ENCODE measurements around the gene FAM83C. TPM values are rescaled to one million over a fixed set of nuclear protein-coding genes. Genes with fewer than 3 reads are reported as not detected.

Gene FAM83C
- total RNA-seq, 1 experiment from 2014 or later, result not detected

- TF ChIP-seq, protein P1, sequence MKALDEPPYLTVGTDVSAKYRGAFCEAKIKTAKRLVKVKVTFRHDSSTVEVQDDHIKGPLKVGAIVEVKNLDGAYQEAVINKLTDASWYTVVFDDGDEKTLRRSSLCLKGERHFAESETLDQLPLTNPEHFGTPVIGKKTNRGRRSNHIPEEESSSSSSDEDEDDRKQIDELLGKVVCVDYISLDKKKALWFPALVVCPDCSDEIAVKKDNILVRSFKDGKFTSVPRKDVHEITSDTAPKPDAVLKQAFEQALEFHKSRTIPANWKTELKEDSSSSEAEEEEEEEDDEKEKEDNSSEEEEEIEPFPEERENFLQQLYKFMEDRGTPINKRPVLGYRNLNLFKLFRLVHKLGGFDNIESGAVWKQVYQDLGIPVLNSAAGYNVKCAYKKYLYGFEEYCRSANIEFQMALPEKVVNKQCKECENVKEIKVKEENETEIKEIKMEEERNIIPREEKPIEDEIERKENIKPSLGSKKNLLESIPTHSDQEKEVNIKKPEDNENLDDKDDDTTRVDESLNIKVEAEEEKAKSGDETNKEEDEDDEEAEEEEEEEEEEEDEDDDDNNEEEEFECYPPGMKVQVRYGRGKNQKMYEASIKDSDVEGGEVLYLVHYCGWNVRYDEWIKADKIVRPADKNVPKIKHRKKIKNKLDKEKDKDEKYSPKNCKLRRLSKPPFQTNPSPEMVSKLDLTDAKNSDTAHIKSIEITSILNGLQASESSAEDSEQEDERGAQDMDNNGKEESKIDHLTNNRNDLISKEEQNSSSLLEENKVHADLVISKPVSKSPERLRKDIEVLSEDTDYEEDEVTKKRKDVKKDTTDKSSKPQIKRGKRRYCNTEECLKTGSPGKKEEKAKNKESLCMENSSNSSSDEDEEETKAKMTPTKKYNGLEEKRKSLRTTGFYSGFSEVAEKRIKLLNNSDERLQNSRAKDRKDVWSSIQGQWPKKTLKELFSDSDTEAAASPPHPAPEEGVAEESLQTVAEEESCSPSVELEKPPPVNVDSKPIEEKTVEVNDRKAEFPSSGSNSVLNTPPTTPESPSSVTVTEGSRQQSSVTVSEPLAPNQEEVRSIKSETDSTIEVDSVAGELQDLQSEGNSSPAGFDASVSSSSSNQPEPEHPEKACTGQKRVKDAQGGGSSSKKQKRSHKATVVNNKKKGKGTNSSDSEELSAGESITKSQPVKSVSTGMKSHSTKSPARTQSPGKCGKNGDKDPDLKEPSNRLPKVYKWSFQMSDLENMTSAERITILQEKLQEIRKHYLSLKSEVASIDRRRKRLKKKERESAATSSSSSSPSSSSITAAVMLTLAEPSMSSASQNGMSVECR (CRISPR knock-in tag; IDR thresholded peaks at IDR 0.05; ENCODE audit: borderline replicate concordance), result no peak
- TF ChIP-seq, protein P2, sequence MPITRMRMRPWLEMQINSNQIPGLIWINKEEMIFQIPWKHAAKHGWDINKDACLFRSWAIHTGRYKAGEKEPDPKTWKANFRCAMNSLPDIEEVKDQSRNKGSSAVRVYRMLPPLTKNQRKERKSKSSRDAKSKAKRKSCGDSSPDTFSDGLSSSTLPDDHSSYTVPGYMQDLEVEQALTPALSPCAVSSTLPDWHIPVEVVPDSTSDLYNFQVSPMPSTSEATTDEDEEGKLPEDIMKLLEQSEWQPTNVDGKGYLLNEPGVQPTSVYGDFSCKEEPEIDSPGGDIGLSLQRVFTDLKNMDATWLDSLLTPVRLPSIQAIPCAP (CRISPR knock-in tag; IDR thresholded peaks at IDR 0.05), result no peak
- TF ChIP-seq OVOL2 (CRISPR knock-in tag; IDR thresholded peaks at IDR 0.05; ENCODE audit: borderline replicate concordance) (no peak), SOX15 (CRISPR knock-in tag; IDR thresholded peaks at IDR 0.05) (no peak), ZNF138 (CRISPR knock-in tag; conservative IDR thresholded peaks at IDR 0.05) (no peak), TEAD4 (CRISPR knock-in tag; IDR thresholded peaks at IDR 0.05) (no peak), RELA (CRISPR knock-in tag; IDR thresholded peaks at IDR 0.05; ENCODE audit: borderline replicate concordance) (no peak), ZBTB43 (CRISPR knock-in tag; IDR thresholded peaks at IDR 0.05) (no peak), GRHL2 (CRISPR knock-in tag; IDR thresholded peaks at IDR 0.05; ENCODE audit: insufficient replicate concordance, severe bottlenecking) (no peak), CDX4 (CRISPR knock-in tag; IDR thresholded peaks at IDR 0.05; ENCODE audit: borderline replicate concordance) (no peak), CTCF (IDR thresholded peaks at IDR 0.05) (no peak)
- TF ChIP-seq, protein P3, sequence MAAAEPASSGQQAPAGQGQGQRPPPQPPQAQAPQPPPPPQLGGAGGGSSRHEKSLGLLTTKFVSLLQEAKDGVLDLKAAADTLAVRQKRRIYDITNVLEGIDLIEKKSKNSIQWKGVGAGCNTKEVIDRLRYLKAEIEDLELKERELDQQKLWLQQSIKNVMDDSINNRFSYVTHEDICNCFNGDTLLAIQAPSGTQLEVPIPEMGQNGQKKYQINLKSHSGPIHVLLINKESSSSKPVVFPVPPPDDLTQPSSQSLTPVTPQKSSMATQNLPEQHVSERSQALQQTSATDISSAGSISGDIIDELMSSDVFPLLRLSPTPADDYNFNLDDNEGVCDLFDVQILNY (CRISPR knock-in tag; IDR thresholded peaks at IDR 0.05), result no peak
- TF ChIP-seq, protein P4, sequence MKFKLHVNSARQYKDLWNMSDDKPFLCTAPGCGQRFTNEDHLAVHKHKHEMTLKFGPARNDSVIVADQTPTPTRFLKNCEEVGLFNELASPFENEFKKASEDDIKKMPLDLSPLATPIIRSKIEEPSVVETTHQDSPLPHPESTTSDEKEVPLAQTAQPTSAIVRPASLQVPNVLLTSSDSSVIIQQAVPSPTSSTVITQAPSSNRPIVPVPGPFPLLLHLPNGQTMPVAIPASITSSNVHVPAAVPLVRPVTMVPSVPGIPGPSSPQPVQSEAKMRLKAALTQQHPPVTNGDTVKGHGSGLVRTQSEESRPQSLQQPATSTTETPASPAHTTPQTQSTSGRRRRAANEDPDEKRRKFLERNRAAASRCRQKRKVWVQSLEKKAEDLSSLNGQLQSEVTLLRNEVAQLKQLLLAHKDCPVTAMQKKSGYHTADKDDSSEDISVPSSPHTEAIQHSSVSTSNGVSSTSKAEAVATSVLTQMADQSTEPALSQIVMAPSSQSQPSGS (CRISPR knock-in tag; IDR thresholded peaks at IDR 0.05; ENCODE audit: borderline replicate concordance, low read depth), result no peak
- Mint-ChIP-seq H3K9me3 (no peaks in the 10 kb centered on the region), H3K4me3 (no peak overlapping the region), H3K36me3 (no peaks in the 10 kb centered on the region), H3K27me3 (ENCODE audit: low read depth) (no peaks in the 10 kb centered on the region), H3K4me1 (peaks cover 11% of the 10 kb centered on the region; the same call in 1 of the 2 replicates), H3K27ac (no peak overlapping the region)
- ATAC-seq (no peak), DNase-seq (ENCODE audit: low spot score) (no peak)
- CTCF ChIA-PET, result interaction anchor here (1.2 to 5.9 kb wide), 3 partner anchors 9 to 29 kb away, joined by 3 to 102 read pairs (median 7); no protein-coding TSS in a partner anchor
- POLR2A ChIA-PET, result no interaction called here
Measured at GRCh38 chr20:35333606-35334005, 41.4 kb upstream of the FAM83C start.
